ENCODE results near the gene EFNA5.

The EFNA5 gene

GRCh38 chr5:107615299-107615817, 55.4 kb downstream of the EFNA5 start:
- no peak for TF ChIP-seq CTCF (IDR thresholded peaks at IDR 0.05; ENCODE audit: low read depth, low read length, missing control alignments)
- no peak for DNase-seq (ENCODE audit: low read depth)
- in situ Hi-C loops (cut with HindIII; ENCODE audit: low sequenced_read_pairs), result no loop called here
- no peak overlapping the region for H3K4me3 ChIP-seq (ENCODE audit: low read depth, low read length)

- in situ Hi-C loops (cut with HindIII; ENCODE audit: low sequenced_read_pairs), result no loop called here
- no peak for DNase-seq (ENCODE audit: low read depth)
- TF ChIP-seq CTCF (IDR thresholded peaks at IDR 0.05; ENCODE audit: low read depth, low read length, missing control alignments), result no peak
- no peak overlapping the region for H3K4me3 ChIP-seq (ENCODE audit: low read depth, low read length)
Measured at GRCh38 chr5:107612541-107612940, 58.2 kb downstream of the EFNA5 start.

GRCh38 chr5:107610798-107611197, 59.9 kb downstream of the EFNA5 start:
- no peak for DNase-seq (ENCODE audit: low read depth)
- H3K4me3 ChIP-seq (ENCODE audit: low read depth, low read length), result no peak overlapping the region
- in situ Hi-C loops (cut with HindIII; ENCODE audit: low sequenced_read_pairs), result no loop called here
- no peak for TF ChIP-seq CTCF (IDR thresholded peaks at IDR 0.05; ENCODE audit: low read depth, low read length, missing control alignments)

GRCh38 chr5:107607671-107608345, 62.9 kb downstream of the EFNA5 start:
- no peak for DNase-seq (ENCODE audit: low read depth)
- in situ Hi-C loops (cut with HindIII; ENCODE audit: low sequenced_read_pairs), result no loop called here
- TF ChIP-seq CTCF (IDR thresholded peaks at IDR 0.05; ENCODE audit: low read depth, low read length, missing control alignments), result no peak
- H3K4me3 ChIP-seq (ENCODE audit: low read depth, low read length), result no peak overlapping the region

- no peak for TF ChIP-seq CTCF (IDR thresholded peaks at IDR 0.05; ENCODE audit: low read depth, low read length, missing control alignments)
- no peak overlapping the region for H3K4me3 ChIP-seq (ENCODE audit: low read depth, low read length)
- no peak for DNase-seq (ENCODE audit: low read depth)
- in situ Hi-C loops (cut with HindIII; ENCODE audit: low sequenced_read_pairs), result no loop called here
Measured at GRCh38 chr5:107607196-107607595, 63.5 kb downstream of the EFNA5 start.

GRCh38 chr5:107605596-107606125, 65.1 kb downstream of the EFNA5 start:
- DNase-seq (ENCODE audit: low read depth), result no peak
- in situ Hi-C loops (cut with HindIII; ENCODE audit: low sequenced_read_pairs), result no loop called here
- H3K4me3 ChIP-seq (ENCODE audit: low read depth, low read length), result no peak overlapping the region
- no peak for TF ChIP-seq CTCF (IDR thresholded peaks at IDR 0.05; ENCODE audit: low read depth, low read length, missing control alignments)

All from astrocyte of the cerebellum (primary cell).